A172 (cell line): Measurements from ENCODE around the gene CIDEA. TPM values are rescaled to one million over a fixed set of nuclear protein-coding genes. Genes with fewer than 3 reads are reported as not detected.
"Not testable (repeated sequence)": the region's sequence is repeated elsewhere in the genome, so short reads cannot be mapped to it uniquely, and the experiment has no call there.

Source experiments
- DNase-seq: peaks from one replicate; pipeline ENCODE4 v3.0.0-alpha.2; 2015; ENCODE audit warnings: low spot score
- total RNA-seq: library from RNA; depleted of rRNA; stranded (reverse); fragments of >200 nt; shearing (Covaris generic); gene quantifications from 2 replicates; pipeline ENCODE4 v1.2.3, GENCODE V29; 2014; rRNA removed

The CIDEA gene, protein sequence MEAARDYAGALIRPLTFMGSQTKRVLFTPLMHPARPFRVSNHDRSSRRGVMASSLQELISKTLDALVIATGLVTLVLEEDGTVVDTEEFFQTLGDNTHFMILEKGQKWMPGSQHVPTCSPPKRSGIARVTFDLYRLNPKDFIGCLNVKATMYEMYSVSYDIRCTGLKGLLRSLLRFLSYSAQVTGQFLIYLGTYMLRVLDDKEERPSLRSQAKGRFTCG
- total RNA-seq = not detected in 2 replicates

DNA sequence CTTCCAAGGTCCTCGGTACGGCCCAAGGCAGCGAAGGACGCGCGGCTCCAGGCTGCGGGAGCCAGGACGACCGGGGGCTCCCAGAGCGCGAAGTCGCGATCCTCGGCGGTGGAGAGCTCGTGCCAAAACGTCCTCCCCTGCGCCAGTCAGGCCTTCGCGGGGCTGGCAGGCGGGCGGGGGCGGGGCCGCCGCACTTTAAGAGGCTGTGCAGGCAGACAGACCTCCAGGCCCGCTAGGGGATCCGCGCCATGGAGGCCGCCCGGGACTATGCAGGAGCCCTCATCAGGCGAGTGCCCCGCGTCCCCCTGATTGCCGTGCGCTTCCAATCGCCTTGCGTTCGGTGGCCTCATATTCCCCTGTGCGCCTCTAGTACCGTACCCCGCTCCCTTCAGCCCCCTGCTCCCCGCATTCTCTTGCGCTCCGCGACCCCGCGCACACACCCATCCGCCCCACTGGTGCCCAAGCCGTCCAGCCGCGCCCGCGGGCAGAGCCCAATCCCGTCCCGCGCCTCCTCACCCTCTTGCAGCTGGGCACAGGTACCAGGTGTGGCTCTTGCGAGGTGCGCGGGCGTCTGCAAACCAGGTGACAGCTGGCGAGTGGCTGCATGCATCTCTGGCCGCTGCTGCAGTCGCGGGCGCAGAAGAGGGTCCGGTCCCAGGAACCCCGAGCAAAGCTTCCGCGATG lies at the start of gene CIDEA:
TSS of gene CIDEA (plus strand) at position 226 of the 684 bp plus-strand sequence. CDS start at position 249, 23 bp downstream.
- no peak for DNase-seq

DNA sequence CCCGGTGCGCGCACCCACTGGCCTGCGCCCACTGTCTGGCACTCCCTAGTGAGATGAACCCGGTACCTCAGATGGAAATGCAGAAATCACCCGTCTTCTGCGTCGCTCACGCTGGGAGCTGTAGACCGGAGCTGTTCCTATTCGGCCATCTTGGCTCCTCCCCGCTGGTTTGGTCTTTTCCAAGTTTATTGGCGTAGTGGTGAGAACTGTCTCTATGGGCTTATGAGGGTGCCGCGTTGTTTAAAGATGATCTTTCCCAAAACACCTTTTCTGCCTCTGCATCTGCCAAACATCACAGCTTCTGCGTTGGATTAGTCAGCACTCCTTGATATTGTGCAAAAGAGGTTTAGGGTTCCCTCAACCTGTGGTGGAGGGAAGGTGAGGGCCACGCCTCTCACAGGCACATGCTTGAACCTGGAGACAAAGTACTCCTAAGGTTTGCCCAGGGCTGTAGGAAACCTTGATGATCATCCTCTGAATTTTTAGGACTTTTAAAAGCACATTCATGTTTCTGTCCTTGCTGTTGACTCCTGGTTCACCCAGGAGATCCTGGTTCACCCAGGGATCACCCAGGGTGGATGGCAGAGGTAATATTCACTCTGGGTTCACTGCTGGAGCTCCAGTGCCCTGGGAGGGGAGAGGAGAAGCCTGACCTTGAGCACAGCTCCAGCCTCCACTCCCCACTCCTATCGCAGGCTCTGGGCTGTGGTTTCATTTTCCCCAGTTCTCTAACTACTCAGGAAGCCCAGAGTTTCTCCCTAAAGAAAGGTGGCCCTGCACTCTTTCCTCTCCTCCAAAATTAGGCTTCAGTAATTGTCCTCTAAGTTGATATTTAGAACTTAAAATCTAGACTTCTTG lies 45.6 kb upstream of the CIDEA start:
- not testable (repeated sequence) for DNase-seq

DNA sequence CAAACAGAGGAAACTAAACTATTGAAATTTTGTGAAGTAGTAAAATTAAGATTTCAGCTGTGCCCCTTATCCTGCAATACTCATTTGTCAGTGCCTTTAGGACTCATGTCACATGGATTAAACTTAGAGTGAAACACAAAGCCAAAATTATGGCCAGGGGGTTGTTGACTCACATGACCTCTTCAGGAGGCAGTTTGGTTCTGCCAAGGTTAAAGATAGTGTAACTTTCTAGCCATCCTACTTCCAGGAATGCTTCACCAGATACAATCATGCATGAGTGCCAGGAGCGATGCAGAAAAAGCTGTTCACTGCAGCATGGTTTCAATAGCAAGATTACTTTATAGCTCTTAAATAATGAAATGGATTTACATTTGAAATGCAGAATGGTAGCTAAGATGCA lies 41.9 kb upstream of the CIDEA start:
- DNase-seq = not testable (repeated sequence)

DNA sequence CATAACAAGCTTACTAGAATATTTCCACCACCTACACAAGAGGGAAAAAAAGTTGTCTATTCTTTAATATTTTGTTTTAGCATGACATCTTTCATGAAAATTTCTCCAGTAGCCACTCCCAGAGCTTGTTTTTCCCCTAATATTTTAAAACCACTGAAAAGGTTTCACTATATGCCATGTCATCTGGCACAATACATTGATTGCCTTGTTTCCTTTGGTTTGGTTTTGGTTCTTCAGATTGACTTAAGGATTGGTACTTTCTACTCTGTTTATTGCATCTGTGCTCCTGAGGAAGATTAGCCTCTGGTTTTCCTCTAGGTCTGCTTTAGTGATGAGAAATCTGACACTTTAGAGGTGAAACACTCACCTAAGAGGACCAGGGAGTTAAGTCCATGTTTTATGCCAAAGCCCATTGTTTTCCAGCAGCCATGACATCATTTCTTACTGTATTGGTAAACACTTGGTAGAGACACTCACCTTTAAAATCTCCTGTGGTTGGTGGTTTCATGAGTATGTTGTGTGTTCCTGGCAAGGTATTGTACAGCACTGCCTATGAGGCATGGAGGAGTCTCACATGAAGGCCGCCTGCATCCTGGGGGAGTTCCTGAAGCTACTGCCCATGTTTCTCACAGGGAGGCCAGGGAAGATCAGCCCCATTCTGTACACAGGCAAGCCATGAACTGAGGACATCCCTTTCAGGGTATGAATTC lies 39.7 kb upstream of the CIDEA start:
- not testable (repeated sequence) for DNase-seq

DNA sequence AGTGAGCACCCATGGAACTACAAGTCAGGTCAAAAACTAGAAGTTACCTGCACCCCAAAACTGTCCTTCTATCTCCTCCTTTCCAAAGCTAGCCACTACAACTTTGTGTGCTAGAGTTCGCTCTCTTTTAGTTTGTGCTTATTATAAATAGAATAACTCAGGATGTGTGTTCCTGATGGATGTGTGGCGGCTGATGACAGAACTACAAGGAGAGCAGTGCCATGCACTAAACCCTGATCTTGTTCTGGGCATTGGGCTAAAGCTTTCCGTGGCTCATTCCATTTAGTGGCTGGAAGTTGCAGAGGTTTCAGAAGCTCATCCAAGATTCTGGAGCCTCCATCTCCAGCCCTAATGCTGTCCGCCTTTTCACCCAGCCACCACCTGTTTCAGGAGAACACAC lies 37.7 kb upstream of the CIDEA start:
- not testable (repeated sequence) for DNase-seq

DNA sequence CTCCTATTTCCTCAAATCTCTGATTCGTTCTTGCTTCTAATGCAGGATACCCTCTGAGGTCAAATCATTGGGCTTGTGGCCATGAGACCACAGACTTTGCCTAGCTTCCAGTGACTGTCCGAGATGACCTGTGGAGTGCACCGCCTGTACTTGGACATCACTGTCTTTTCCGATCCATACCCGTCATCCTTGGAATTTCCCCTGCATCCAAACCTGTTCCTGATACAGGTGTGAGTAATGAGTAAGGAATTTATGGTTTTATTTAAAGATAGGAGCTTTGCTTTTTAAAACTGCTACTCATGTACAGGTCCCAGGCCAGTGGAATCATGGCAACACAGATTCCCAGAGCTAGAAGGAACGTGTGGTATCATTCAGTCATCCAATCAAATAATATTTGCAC lies 35.6 kb upstream of the CIDEA start:
- DNase-seq = peak; percentile 61

DNA sequence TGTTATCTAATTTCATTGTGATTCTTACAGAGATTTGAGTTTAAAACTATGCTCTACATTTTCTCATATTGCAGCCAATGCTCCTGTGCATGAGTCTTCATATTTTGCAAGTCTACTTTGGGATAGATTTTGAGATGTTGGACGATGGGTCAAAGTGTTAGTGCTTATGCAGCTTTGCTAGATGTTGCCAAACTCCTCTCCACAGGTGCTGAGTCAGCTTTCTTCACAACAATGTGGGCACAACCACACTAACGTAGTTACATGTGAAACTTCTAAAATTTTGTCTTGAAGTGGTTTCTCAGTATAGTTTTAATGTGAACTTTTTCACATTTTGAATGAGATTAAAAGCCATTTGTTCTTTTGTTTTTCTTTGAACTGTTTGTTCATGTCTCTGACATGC lies 32.1 kb upstream of the CIDEA start:
- DNase-seq = not testable (repeated sequence)

DNA sequence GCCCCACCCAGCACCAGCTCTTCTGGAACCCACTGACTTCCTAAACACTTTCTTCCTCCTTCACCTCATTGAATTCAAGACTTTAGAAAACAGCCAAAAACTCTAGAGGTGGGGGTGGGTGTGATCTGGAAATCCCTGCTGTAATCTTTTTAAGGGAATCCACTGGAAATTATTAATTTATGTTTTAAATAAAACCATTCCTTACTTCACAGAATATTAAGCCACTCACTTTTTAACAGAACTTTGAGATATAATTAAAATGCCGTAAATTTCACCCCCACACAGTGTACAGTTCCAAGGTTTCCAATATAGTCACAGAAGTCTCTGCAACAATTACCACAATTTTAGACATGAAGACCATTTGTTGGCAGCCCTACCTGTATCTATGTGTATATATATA lies 30.8 kb upstream of the CIDEA start:
- DNase-seq = not testable (repeated sequence)

DNA sequence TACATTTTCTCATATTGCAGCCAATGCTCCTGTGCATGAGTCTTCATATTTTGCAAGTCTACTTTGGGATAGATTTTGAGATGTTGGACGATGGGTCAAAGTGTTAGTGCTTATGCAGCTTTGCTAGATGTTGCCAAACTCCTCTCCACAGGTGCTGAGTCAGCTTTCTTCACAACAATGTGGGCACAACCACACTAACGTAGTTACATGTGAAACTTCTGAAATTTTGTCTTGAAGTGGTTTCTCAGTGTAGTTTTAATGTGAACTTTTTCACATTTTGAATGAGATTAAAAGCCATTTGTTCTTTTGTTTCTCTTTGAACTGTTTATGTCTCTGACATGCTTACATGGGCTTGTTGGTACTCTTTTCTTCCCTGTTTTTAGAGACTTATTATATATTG lies 27.4 kb upstream of the CIDEA start:
- not testable (repeated sequence) for DNase-seq

DNA sequence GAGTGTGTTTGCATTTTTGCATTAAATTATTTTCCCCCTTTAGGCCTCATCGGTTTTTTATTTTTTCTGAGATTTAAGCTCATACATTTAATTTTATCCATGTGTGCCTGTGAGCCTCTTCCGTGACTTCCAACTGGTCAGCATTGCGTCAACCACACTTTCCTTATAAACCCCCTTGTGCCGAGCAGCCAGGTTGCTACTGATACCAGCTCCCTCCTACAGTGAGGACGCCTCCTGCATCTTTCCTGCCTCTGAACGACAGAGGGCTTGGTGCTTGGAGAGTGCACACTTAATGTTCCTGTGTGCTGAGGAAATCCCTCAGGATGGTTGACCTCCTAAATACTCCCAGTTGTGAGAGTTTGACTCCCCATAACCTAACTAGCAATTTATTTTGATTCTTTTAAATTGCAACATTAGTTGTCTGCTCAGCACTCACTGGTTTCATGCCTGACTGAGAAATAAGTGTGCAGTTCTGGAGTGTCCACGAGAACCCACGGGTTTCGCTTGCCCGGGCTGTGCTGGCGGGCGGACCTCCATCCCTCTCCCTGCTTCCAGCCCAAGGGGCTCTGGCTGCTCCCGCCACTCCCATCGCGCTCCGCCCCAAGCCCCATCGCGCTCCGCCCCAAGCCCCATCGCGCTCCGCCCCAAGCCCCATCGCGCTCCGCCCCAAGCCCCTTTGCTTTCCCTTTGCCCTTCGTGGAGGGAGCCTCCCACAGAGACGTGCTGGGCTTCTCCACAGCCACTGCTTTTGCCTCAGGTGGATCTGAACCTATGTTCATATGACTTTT lies 26.6 kb upstream of the CIDEA start:
- not testable (repeated sequence) for DNase-seq

DNA sequence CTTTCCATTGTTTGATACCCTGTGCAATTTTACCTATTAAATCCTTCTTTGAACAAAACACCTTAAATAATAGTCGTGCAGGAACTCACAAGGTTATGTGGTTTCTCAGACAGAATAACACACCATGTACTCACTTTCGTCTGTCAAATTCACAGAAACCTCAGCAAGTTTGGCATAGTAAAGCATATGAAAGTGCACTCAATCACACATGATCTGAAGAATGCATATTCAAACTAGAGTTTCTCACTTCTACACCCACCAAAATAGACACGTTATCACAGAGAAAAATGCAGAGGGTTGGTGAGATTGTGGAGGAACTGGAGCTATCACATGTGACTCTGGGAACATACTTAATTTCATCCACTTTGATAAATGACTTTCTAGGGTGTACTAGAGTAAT lies 25.9 kb upstream of the CIDEA start:
- not testable (repeated sequence) for DNase-seq

DNA sequence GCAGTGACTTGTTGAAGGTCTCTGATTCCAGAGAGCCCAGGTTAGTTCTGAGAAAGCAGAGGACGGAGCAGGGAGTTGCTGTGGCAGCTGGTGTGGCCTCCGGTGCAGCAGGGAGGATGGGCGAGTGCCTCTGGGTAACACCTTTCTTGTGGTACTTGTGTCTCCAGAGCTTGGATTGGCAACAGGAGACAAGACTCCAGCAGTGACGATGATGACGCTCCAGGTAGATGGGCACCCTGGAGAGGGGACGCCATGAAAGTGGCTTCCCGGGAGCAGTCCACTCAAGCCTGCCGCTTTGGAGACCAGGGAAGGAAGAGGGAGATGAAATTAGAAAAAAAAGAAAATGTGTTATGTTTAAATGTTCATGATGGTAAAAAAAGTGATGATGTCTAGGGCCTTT lies 23.6 kb upstream of the CIDEA start:
- DNase-seq = not testable (repeated sequence)

DNA sequence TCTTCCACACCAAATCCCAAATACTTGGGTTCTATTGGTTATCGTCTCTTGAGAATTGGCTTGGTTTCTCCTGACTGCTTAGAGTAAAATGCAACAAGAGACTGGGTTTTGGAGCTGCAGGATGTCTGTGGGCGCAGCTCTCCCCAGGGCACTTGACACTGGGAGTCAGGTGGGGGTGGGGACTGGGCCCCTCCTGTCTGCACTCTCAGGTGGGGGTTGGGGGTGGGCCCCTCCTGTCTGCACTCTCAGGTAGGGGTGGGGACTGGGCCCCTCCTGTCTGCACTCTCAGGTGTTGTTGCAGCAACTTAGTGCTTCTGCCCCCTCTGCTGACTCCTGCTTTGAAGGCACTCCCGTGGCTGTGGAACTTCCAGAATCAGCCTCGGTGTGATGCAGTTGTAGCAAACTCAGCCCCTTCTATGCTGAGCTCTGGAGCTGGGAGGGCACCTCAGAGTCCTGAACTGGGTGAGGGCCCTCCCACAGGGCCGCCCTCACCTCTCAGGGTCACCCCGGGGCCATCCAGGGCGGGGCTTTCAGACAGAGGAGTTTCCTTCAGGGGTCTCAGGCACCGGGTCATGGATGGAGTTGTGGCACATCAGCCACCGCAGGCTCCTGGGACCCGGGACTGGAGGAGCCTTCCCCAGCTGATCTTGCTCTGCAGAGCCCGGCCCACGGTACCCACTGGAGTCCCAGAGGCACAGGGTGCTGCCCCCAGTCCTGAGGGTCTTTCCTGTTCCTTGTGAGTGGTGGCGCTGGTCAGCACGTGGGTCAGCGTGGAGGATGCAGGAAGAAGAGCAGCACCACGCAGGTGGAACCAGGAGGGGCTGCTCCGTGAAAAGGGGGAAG lies 22.9 kb upstream of the CIDEA start:
- DNase-seq = no peak

DNA sequence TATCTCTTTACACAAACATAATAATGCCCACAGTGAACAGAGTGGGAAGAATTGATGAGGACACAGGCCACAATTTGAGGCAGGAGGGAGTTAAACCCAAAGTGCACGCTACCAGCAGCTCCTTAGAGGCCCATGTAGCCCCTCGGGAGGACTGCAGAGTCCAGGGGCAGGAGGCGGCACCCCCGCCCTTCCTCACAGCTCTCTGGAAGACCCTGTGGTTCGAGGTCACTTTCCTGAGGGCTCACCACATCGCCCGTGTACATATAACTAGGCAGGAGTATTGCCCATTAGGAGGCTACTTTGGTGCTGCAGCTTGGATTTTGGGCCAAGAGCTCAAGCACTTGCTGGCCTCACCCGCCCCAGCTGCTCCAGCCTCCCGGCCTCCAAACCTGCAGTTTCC lies 22.2 kb upstream of the CIDEA start:
- DNase-seq = no peak

DNA sequence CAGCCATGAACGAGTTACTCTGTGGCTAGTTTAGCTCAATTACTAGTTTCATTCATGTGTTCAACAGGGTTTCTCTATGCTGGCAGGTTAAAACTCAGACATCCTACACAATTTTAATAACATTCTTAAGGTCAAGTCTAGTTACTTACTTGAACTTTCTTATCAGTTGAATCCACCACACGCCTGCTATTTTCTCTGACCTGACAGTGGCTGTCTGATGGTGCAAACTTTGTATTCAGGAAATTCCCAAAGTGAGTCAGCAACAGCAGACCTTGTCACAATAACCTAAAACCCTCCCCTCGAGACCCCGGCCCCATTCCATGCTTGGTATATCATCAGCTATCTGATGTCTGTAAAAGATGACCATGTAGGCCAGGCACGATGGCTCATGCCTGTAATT lies 20.8 kb upstream of the CIDEA start:
- peak; percentile 73 for DNase-seq

DNA sequence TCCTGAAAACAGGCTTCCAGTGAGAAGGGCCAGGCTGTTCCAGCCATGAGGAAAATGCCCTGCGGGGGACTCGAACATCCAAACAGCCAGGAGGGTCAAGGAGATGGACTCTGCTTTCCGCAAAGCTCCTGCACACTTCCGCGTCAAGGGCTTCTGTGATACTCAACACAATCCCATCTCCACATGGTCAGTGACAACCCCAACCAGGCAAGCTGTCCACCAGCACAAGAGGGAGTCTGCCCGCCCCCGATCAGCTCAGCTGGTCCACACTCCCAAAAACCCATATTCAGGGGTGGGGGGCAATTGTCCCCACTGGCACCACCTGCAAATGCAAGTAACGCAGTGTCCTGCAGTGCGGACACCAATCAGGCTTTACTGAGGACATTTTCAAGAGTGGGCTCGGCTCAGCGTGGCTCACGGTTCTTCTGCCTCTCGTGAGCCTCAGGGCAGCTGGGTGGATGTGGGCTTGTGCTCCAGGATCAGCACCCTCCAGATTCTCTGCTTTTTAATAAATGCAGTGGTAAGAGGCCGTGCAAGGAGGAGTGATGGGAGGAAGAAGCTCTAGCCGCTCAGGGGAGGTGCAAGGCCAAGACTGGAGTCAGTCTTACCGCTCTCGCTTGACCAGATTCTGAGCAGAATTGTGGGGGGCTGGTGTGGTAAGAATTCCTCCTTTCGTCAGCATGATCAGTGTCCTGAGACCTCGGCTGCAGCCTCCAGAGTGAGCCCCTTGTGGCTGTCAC lies 19.5 kb upstream of the CIDEA start:
- DNase-seq = no peak

DNA sequence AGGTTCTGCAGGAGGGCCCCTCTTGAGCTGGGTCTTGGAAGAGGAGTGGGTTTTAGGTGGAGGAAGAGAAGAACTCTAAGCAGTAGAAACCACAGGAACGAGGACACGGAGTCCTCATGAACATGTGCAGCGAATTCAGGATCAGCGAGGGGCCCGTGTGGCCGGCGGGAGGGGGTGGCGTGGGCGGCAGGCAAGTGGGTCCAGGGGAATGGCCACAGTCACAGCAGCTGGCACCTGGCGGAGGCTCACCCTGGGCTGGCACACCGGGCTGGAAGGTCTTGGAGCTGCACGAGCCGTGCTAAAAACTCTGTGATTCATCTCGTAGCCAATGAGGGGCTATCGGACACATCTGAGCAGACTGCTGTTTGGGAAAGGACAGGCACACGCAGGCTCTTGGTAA lies 18.0 kb upstream of the CIDEA start:
- no peak for DNase-seq

DNA sequence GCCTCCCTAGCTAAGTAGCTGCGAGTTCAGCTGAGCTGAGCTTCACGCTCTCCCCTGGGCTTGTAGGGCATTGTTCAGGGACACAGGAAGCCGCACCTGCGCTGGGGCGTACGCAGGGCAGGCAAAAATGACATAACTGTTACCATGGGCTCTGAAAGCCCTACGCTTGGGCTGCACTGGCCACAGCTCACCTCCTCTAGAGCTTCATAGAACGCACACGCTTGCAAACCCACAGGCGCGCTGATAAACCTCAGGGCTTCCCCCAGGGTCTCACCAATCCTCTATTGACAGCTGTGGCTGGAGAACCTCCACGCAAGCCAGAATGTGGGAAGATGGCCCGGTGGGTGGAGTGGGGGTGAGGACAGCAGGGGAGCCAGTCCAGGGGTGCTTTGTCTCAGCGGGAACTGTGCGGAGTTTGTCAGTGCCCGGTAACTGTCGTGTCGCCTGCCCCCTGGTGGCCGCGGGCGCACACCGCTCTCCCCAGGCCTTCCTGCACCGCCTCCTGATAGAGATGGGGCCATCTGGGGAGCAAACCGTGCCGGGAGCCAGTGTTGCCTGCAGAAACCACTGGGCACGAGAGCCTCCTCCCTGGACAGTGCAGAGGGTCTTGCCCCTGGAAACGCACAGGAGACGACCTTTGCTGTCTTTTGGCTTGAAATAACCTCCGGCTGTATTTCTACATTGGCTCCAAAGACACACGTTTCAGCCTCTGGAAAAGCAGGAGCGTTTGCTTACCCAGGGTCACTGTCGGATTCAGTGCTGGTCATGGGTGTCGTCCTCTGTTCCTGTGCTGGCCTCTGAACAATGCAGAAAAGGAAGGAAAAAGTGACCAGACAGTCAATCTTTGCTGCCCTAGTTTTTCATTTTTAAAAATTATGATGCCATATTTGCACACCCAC lies 17.0 kb upstream of the CIDEA start:
- DNase-seq = peak; percentile 46
